Stimulated activated CD4-positive, alpha-beta T cell treated with anti-CD3 and anti-CD28 coated beads, Interleukin-1b, Interleukin-23, amount 100 ng/mL, for 24 hours (primary cell): ENCODE data around the gene ANTKMT.
A peak's percentile ranks its signal among the peaks of the same experiment; 100 is the strongest.

Experiments used
- DNase-seq, 4 experiments: peaks; one replicate each; pipeline ENCODE4 v3.0.0-alpha.2; 2020; ENCODE audit warnings: low read depth in 4 of 4, low spot score in 1 of 4

ANTKMT gene

DNA sequence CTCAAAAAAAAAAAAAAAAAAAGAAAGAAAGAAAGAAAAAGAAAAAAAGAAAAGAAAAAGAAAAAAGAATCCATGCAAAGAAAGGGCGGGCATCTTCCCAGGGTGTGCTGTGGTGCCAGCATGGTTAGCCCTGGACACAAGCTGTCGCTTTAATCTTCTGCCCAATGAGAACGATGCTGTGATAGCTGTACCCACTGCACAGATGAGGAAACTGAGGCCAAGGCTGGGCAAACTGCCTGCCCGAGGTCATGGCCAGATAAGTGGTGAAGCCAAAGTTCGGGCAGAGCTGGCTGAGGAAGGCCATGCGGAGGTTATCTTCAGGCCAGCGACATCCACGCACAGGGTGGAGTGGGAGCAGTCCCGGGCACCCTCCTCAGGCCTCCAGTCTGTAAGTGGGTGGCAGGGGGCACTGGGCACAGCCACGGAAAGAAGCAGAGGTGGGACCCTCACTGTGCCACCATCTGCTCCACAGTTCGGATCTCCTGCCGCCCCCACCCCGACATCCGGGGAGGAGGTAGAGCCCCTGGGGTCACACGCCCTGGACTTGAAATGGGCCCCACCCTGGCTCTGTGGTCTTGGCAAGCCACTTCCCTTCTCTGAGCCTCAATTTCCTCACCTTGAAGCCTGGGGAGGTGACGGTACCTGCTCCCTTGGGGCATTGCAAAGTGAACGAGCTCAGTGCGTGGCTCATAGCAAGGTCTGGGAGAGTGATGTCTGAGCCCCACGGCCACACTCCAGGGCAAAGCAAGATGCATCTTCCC is 21.9 kb upstream of the ANTKMT start:
- DNase-seq: no peak

GRCh38 chr16:700684-701584 is 20.0 kb upstream of the ANTKMT start:
- peak in 1 of 4 experiments; percentile 33 for DNase-seq

DNA sequence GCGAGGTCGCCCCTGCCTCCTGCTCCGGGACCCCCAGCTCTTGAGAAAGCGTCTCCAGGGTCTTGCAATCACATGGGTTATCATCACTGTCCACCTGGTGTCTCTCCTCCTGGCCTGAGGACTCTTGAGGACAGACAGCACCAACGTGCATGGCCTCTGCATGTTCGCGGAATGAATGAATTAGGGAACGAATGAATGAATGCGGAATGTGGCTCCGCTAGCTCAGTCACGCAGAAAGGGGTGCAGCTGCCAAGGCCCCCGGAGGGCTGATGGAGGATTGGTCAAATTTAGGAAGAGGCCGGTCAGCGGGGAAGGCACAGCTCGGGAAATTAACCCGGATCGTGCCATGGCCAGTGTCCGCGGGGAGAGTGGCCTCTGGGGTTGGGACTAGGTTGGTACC is 18.6 kb upstream of the ANTKMT start:
- no peak for DNase-seq

- DNase-seq: no peak
Observed at GRCh38 chr16:703406-703805, 17.5 kb upstream of the ANTKMT start.

GRCh38 chr16:704047-704446 is 16.9 kb upstream of the ANTKMT start:
- DNase-seq: no peak

DNA sequence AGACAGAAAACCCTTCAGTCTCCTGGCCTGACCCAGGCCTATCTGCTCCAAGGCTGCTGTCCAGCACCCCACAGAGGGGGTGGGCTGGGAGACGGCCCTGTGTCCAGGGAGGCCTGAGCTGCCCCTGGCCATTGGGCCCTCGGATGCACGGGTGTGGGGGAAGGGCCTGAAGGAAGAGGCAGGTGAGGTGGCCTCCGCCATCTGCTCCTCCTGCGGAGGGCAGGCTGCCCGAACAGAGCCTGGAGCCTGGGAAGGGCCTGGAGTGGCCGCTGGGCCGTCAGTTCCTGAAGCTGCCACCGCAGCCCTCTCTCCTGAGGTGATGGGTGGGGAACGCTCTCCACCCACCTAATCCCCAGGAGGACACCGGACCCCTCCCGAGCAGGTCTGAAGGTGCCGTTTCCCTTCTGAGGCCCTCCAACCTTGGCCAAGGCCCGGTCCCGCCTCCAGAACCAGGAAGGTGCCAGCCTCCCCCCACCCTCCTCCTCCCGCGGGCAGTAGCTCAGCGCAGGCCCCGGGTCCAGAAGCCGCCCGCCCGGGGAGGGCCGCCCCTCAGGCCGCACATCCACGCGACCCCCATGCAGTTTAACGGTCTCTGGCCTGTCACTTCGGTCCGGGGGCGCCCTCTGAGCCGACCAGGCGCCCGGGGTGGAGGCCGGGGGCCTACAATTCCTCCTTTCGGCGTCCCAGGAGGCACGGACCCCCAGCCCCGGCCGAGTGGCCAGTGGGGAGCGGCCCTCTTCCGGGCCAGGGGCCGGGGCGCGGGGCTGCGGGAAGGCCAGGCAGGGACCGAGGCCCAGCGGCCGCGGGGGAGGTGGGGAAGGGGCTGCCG is 16.2 kb upstream of the ANTKMT start:
- no peak for DNase-seq

- DNase-seq: no peak
Observed at GRCh38 chr16:705431-706188, 15.3 kb upstream of the ANTKMT start, which contains the start of gene FBXL16. FBXL16 (minus strand) TSS chr16:705801; CDS start chr16:697405, 8,396 bp downstream.

DNA sequence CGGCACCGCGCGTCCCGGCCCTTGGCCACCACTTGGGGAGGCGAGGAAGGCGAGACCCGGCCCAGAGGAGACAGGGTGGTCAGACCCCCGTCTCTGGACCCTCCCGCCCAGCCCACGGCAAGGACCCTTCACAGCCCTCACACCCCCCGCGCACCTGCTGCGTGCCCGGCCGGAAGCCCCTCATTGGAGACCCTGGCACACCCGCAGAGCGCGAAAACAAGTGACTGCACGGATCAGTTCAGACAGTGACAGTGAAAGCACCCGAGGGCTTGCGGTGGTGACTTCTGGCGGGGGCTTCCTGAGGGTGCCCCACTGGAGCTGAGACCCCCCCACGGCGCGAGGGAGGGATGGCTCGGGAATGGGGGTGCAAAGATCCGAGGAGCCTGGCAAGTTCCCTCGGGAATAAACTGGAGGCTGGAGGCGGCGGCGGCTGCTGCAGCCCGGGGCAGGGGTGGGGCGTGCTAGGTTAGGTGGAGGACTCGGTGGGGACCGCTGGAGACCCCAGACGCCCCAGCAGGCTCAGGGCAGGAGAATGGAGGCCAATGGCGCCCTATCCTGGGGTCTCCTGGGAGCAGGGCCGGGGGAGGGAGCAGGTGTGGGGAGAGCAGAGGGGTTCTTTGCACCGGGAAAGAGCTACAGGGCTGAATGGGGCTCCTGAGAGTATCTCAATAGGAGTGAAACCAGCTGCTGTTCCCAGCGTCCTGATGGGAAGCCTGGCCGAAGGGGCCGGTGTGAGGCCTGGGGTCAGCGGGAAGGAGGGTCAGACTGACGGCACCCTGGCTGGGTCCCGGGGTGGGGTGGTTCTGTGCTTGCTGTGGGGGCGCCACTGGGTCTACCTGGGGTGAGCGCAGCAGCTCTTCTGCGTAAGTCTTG is 14.5 kb upstream of the ANTKMT start:
- DNase-seq: no peak

GRCh38 chr16:707062-707538 is 13.8 kb upstream of the ANTKMT start:
- DNase-seq: no peak

DNA sequence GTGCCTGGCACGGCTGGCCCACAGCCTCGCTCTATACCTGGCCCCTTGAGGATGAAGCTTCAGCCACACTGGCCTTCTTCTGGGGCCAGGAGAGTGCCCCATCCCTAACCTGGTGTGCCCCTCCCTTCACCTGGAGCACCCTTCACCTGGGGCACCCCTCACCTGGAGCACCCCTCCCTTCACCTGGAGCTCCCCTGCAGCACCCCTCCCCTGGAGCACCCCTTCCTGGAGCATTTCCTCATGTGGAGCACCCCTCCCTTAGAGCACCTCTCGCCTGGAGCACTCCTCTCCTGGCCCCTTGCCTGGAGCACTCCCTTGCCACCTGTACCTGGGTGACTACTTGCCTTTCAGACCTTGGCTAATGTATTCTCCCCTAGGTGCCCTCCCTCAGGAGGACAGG is 12.9 kb upstream of the ANTKMT start:
- no peak for DNase-seq

DNA sequence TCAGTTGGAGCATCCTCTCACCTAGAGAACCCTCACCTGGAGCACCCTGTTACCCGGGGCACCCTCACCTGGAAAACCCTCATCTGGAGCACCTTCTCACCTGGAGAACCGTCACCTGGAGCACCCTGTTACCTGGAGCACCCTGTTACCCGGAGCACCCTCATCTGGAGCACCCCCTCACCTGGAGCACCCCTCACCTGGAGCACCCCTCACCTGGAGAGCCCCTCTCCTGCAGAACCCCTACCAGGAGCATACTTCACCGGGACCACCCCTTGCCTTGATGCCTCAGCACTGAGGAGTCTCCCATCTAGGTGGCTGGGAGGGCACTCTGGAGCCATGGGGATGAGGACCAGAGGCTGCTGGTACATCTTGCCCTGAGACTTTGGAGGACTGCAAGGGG is 12.0 kb upstream of the ANTKMT start:
- DNase-seq: no peak

- DNase-seq: no peak
Observed at GRCh38 chr16:709566-710499, 11.1 kb upstream of the ANTKMT start.

GRCh38 chr16:710500-711075 is 10.4 kb upstream of the ANTKMT start:
- no peak for DNase-seq

GRCh38 chr16:711084-711483 is 9.9 kb upstream of the ANTKMT start:
- no peak for DNase-seq

GRCh38 chr16:711548-712320 is 9.2 kb upstream of the ANTKMT start:
- DNase-seq: peak; percentile 68 to 75 (median 72)

DNA sequence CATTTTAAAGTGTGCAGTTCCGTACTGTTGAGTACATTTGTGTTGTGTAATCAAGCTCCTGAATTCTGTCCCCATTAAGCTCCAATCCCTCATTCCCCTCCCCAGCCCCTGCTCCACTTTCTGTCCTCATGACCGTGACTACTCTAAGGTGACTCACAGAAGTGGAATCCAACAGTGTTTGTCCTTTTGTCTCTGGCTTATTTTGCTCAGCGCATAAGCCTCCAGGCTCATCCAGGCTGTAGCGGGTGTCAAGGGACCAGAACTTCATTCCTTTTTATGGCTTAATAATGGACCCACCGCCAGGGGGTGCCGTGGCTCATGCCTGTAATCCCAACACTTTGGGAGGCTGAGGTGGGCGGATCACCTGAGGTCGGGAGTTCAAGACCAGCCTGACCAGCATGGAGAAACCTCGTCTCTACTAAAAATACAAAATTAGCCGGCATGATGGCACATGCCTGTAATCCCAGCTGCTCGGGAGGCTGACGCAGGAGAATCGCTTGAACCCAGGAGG is 8.2 kb upstream of the ANTKMT start:
- DNase-seq: peak in 1 of 4 experiments; percentile 62

DNA sequence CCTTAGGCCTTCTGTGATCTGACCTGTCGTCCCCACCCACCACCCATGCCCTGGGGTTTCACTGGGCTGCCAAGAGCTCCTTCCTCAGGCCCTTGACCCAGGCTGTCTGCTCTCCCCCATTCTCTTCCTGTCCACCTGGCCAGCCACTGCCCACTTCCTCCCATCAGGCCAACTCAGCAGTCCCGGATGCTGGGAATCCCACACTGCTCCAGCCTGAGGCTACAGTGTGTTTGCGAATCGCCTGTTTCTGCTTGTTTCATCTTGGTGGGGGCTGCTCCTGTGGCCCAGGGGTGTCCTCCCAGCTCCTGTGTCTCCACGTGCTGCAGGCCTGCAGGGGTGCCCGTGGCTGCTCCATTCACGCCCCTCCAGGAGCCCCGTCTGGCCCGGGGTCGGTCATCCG is 6.9 kb upstream of the ANTKMT start:
- DNase-seq: no peak
